Mesendoderm (in vitro differentiated cells): ENCODE measurements around the gene DSPP.

Experiments used
- DNase-seq: peaks from one replicate; pipeline ENCODE4 v3.0.0; 2013
- H2AK5ac ChIP-seq: 2 replicates; pipeline ENCODE4 v1.6.1; 2013; ENCODE audit warnings: low read length, inconsistent platforms
- H2BK120ac ChIP-seq: 2 replicates; pipeline ENCODE4 v1.6.1; 2013; ENCODE audit warnings: low read depth, mild to moderate bottlenecking, low read length, moderate library complexity, mixed read lengths
- H2BK15ac ChIP-seq: replicated peaks from 2 replicates; pipeline ENCODE4 v1.6.1; 2013; ENCODE audit warnings: low read depth, mild to moderate bottlenecking, moderate library complexity
- H2BK5ac ChIP-seq: 2 replicates; pipeline ENCODE4 v1.6.1; 2013; ENCODE audit warnings: low read length, inconsistent platforms
- H3K18ac ChIP-seq: 2 replicates; pipeline ENCODE4 v1.6.1; 2013; ENCODE audit warnings: mild to moderate bottlenecking, low read length, mixed read lengths
- H3K23ac ChIP-seq: one replicate; pipeline ENCODE4 v1.6.1; 2013; ENCODE audit warnings: low read length
- H3K27ac ChIP-seq: 2 replicates; pipeline ENCODE4 v1.5.1; 2013; ENCODE audit warnings: low read depth, mild to moderate bottlenecking, inconsistent platforms, low read length, moderate library complexity
- H3K27me3 ChIP-seq: 2 replicates; pipeline ENCODE4 v1.6.1; 2013; ENCODE audit warnings: low read length, control low read depth, mild to moderate bottlenecking, inconsistent platforms; ENCODE audit not compliant: insufficient read depth, poor library complexity
- H3K36me3 ChIP-seq: 2 replicates; pipeline ENCODE4 v1.6.1; 2013; ENCODE audit warnings: low read length, inconsistent platforms; ENCODE audit not compliant: control insufficient read depth, insufficient read depth
- H3K4ac ChIP-seq: one replicate; pipeline ENCODE4 v1.6.1; 2013; ENCODE audit warnings: low read depth, mild to moderate bottlenecking, low read length, moderate library complexity
- H3K4me1 ChIP-seq: 2 replicates; pipeline ENCODE4 v1.6.1; 2013; ENCODE audit warnings: low read depth, low read length, inconsistent platforms; ENCODE audit not compliant: control insufficient read depth
- H3K4me2 ChIP-seq: 2 replicates; pipeline ENCODE4 v1.6.1; 2013; ENCODE audit warnings: low read length
- H3K4me3 ChIP-seq: 2 replicates; pipeline ENCODE4 v1.5.1; 2013; ENCODE audit warnings: mild to moderate bottlenecking, low read length
- H3K56ac ChIP-seq: one replicate; pipeline ENCODE4 v1.6.1; 2013; ENCODE audit warnings: low read length
- H3K79me1 ChIP-seq: 2 replicates; pipeline ENCODE4 v1.6.1; 2013; ENCODE audit warnings: low read length, inconsistent platforms
- H3K79me2 ChIP-seq: 2 replicates; pipeline ENCODE4 v1.6.1; 2013; ENCODE audit warnings: mild to moderate bottlenecking, low read length; ENCODE audit not compliant: control insufficient read depth, insufficient read depth
- H3K9ac ChIP-seq: 2 replicates; pipeline ENCODE4 v1.6.1; 2013; ENCODE audit warnings: low read length, inconsistent platforms
- H4K5ac ChIP-seq: one replicate; pipeline ENCODE4 v1.6.1; 2013; ENCODE audit warnings: low read length
- H4K8ac ChIP-seq: one replicate; pipeline ENCODE4 v1.6.1; 2013; ENCODE audit warnings: low read depth, mild to moderate bottlenecking, control low read depth, low read length, moderate library complexity
- WGBS: extraction: QIAGEN DNeasy Blood & Tissue Kit; methylation state at CpG from one replicate; pipeline ENCODE4 v1.1.7; 2013; ENCODE audit warnings: low lambda C conversion rate, missing lambda C conversion rate; ENCODE audit not compliant: insufficient coverage; ENCODE audit errors: extremely low coverage; 5-methylcytosine and 5-hydroxymethylcytosine counted together

Gene DSPP

DNA sequence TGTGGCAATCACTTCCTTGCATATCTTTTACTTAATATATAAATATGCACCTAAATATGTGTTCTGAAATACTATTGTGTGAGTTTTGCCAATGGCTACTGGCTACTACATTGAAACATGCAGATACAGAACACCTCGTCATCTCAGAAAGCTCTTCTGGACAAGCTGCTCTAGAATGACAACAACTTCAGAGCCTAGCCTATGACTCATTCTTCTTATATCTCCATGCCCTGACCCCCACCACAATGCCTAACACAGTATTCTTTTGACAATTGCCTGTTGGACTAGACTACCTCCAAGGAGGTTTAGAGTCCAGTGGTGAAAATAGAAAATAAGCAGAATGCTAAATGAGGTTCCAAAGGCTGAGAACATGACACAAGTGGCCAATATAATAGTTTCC is 24.1 kb downstream of the DSPP start:
- Histone ChIP-seq H3K79me2 (no peaks in the 10 kb centered on the region), H3K4ac (no peak overlapping the region), H3K27me3 (no peaks in the 10 kb centered on the region), H3K9ac (no peak overlapping the region), H3K79me1 (no peaks in the 10 kb centered on the region), H3K18ac (no peak overlapping the region), H4K5ac (no peak overlapping the region), H3K4me3 (no peak overlapping the region), H2BK15ac (no peak overlapping the region), H3K23ac (no peak overlapping the region), H3K27ac (no peak overlapping the region), H3K4me2 (no peak overlapping the region), H4K8ac (no peak overlapping the region), H3K56ac (no peak overlapping the region), H3K36me3 (no peaks in the 10 kb centered on the region), H2BK5ac (no peak overlapping the region), H2BK120ac (no peak overlapping the region), H3K4me1 (no peaks in the 10 kb centered on the region), H2AK5ac (no peak overlapping the region)
- no peak for DNase-seq
- no CpG with 5 or more reads among the region's 1 CpG for WGBS

DNA sequence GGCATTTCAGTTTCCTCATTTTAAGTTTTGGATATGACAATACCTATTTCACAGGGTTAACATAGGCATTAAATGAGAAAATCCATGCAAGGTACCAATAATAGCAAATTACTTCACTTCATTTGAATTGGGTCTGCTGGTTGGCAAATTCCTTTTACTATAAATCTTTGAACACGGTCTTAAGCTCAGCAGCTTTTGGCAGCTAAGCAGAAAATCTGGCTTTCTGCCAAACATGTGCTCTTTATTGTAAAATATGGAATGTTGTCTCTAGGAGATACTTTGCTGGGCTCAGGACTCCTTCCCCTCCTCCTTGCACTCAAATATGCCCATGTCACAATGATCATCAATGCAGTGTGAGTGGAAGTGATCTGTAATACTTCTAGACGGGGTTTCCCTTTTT is 24.9 kb downstream of the DSPP start:
- no peaks in the 10 kb centered on the region for H3K79me2 ChIP-seq
- H4K8ac ChIP-seq: no peak overlapping the region
- H3K4ac ChIP-seq: no peak overlapping the region
- no peak overlapping the region for H3K56ac ChIP-seq
- no peak overlapping the region for H2BK15ac ChIP-seq
- H3K79me1 ChIP-seq: no peaks in the 10 kb centered on the region
- H4K5ac ChIP-seq: no peak overlapping the region
- no peak overlapping the region for H2BK5ac ChIP-seq
- no peak for DNase-seq
- no peak overlapping the region for H3K4me2 ChIP-seq
- no peak overlapping the region for H3K27ac ChIP-seq
- no peak overlapping the region for H2AK5ac ChIP-seq
- no peak overlapping the region for H3K9ac ChIP-seq
- no CpG with 5 or more reads among the region's 2 CpGs for WGBS
- H3K4me1 ChIP-seq: no peaks in the 10 kb centered on the region
- no peak overlapping the region for H3K18ac ChIP-seq
- no peak overlapping the region for H3K4me3 ChIP-seq
- no peak overlapping the region for H2BK120ac ChIP-seq
- no peak overlapping the region for H3K23ac ChIP-seq
- H3K27me3 ChIP-seq: no peaks in the 10 kb centered on the region
- H3K36me3 ChIP-seq: no peaks in the 10 kb centered on the region

DNA sequence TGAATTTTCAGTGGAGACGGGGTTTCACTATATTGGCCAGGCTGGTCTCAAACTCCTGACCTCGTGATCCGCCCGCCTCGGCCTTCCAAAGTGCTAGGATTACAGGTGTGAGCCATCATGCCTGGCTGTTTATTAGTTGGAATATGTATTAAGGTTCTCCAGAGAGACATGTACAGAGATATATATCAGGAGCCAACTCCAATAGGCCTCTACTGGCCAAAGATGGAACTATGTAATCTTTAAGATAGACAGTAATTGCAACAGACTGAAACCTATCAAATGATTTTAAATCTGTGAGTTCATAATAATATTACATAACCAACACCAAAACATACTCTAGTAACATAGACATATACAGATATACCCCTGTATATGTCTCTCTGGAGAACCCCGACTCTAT is 36.0 kb downstream of the DSPP start:
- Histone ChIP-seq H2BK5ac (no peak overlapping the region), H3K23ac (no peak overlapping the region), H3K4me1 (no peaks in the 10 kb centered on the region), H3K79me1 (no peaks in the 10 kb centered on the region), H2BK120ac (no peak overlapping the region), H3K79me2 (no peaks in the 10 kb centered on the region), H2BK15ac (no peak overlapping the region), H3K18ac (no peak overlapping the region), H2AK5ac (no peak overlapping the region), H3K27ac (no peak overlapping the region), H3K4ac (no peak overlapping the region), H3K36me3 (no peaks in the 10 kb centered on the region), H4K5ac (no peak overlapping the region), H4K8ac (no peak overlapping the region), H3K56ac (no peak overlapping the region), H3K27me3 (no peaks in the 10 kb centered on the region), H3K4me2 (no peak overlapping the region), H3K9ac (no peak overlapping the region), H3K4me3 (no peak overlapping the region)
- no CpG with 5 or more reads among the region's 6 CpGs for WGBS
- no peak for DNase-seq

DNA sequence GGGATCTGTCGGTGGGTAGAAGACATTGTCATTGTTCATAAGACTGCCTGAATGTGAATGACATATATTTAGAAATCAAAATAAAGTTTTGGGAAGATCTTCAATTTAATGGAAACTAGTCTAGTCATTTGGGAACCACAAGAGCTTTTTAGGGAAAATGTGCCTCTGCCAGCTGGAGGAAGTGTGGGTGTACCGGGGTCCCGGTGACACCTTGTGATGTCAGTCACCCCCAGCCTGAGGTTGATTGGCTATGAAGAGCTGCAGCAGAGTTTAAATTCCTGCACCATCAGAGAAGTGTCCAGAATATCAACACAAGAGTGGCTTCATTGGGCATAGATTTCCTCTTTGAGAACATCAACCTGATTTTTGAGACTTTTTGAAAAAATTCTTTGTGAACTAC is 41.7 kb downstream of the DSPP start, which contains the start of gene DMP1:
Gene DMP1, plus strand, starts transcription at position 301 of the 400 bp plus-strand sequence. CDS start 6,213 bp downstream, outside the sequence.
- Histone ChIP-seq H3K18ac (peak within 1 kb of the TSS; percentile 47), H3K79me1 (no peaks in the 10 kb centered on the region), H3K27me3 (no peaks in the 10 kb centered on the region), H2BK120ac (no peak within 1 kb of the TSS), H3K4ac (no peak within 1 kb of the TSS), H2BK5ac (no peak within 1 kb of the TSS), H3K23ac (no peak within 1 kb of the TSS), H3K56ac (no peak within 1 kb of the TSS), H4K5ac (no peak within 1 kb of the TSS), H3K4me3 (no peak within 1 kb of the TSS), H3K4me1 (peaks cover 4% of the 10 kb centered on the region), H4K8ac (no peak within 1 kb of the TSS), H2AK5ac (no peak within 1 kb of the TSS), H3K36me3 (no peaks in the 10 kb centered on the region), H3K79me2 (no peaks in the 10 kb centered on the region), H3K9ac (no peak within 1 kb of the TSS), H2BK15ac (no peak within 1 kb of the TSS), H3K27ac (no peak within 1 kb of the TSS), H3K4me2 (no peak within 1 kb of the TSS)
- WGBS: no CpG with 5 or more reads among the region's 3 CpGs
- no peak for DNase-seq

DNA sequence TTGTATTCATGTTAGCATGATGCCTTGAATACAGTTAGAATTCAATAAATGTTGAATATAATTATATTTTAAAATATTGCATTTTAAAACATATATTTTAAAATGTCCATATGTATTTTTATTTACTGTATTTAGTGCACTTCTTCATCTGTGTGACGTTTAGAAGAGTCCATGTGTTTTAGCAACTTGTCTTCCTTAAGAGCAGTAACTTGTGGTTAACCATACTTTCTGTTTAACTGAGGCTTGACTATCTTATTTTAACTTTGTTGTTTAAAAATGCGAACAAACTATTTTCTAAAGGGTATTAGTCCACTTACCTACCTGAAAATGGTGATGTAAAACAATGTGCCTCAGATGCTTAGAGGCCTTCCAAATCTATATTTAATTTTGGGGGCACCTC is 42.6 kb downstream of the DSPP start:
- Histone ChIP-seq H3K4ac (no peak overlapping the region), H4K5ac (no peak overlapping the region), H3K4me1 (peaks cover 4% of the 10 kb centered on the region)

DNA sequence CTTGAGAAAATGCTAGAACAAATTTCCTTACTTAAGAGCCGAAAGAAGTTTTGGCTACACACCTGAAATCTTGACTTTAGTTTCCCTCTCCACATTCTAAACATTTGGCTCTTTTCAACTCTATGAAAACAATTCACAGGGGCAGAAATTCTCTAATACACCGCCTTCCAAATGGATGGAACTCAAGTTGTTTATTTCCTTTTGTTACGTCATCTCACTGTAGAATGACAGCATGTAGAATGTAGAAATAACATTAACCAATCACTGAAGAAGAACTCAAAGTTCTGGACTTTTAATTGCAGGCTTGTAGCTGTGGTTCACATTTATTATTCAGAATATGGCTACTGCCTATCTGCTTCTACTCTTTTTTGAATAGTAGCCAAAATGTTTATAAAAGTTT is 43.6 kb downstream of the DSPP start:
- H3K27ac ChIP-seq: no peak overlapping the region
- no peak overlapping the region for H3K23ac ChIP-seq
- H3K79me1 ChIP-seq: no peaks in the 10 kb centered on the region
- no peak overlapping the region for H3K4ac ChIP-seq
- no peaks in the 10 kb centered on the region for H3K27me3 ChIP-seq
- H4K5ac ChIP-seq: no peak overlapping the region
- no peak for DNase-seq
- H2BK5ac ChIP-seq: no peak overlapping the region
- peak overlapping the region; percentile 36 for H2BK15ac ChIP-seq
- H2AK5ac ChIP-seq: no peak overlapping the region
- no CpG with 5 or more reads among the region's 3 CpGs for WGBS
- no peak overlapping the region for H4K8ac ChIP-seq
- no peak overlapping the region for H2BK120ac ChIP-seq
- no peak overlapping the region for H3K56ac ChIP-seq
- H3K4me3 ChIP-seq: no peak overlapping the region
- H3K9ac ChIP-seq: no peak overlapping the region
- no peaks in the 10 kb centered on the region for H3K79me2 ChIP-seq
- no peak overlapping the region for H3K18ac ChIP-seq
- H3K4me2 ChIP-seq: no peak overlapping the region
- peaks cover 4% of the 10 kb centered on the region for H3K4me1 ChIP-seq
- no peaks in the 10 kb centered on the region for H3K36me3 ChIP-seq

More for the DNA sequence above, 42.6 kb downstream of the DSPP start:
- Histone ChIP-seq H3K9ac (no peak overlapping the region), H3K4me3 (no peak overlapping the region), H4K8ac (no peak overlapping the region), H3K56ac (no peak overlapping the region), H3K23ac (no peak overlapping the region), H3K18ac (no peak overlapping the region), H2BK15ac (no peak overlapping the region), H3K27me3 (no peaks in the 10 kb centered on the region), H3K79me2 (no peaks in the 10 kb centered on the region), H2BK120ac (no peak overlapping the region), H3K27ac (no peak overlapping the region), H3K36me3 (no peaks in the 10 kb centered on the region), H3K79me1 (no peaks in the 10 kb centered on the region), H2BK5ac (no peak overlapping the region), H2AK5ac (no peak overlapping the region), H3K4me2 (no peak overlapping the region)
- no peak for DNase-seq
- WGBS: no CpG with 5 or more reads among the region's 2 CpGs
